BLaER1 (cell line): ENCODE data around the gene ATG7.
"Not testable (repeated sequence)": the region's sequence is repeated elsewhere in the genome, so short reads cannot be mapped to it uniquely, and the experiment has no call there.

Source experiments
- H3K27ac ChIP-seq: shearing (Covaris generic); formaldehyde crosslinking; 2 replicates; pipeline ENCODE4 v1.8.1; 2022
- H3K27me3 ChIP-seq: shearing (Covaris generic); formaldehyde crosslinking; 2 replicates; pipeline ENCODE4 v1.8.1; 2022
- H3K36me3 ChIP-seq: shearing (Covaris generic); formaldehyde crosslinking; 2 replicates; pipeline ENCODE4 v1.8.1; 2022
- H3K4me1 ChIP-seq: shearing (Covaris generic); formaldehyde crosslinking; 2 replicates; pipeline ENCODE4 v1.8.1; 2022
- H3K4me2 ChIP-seq: shearing (Covaris generic); formaldehyde crosslinking; 2 replicates; pipeline ENCODE4 v1.8.1; 2022
- H3K4me3 ChIP-seq: shearing (Covaris generic); formaldehyde crosslinking; 2 replicates; pipeline ENCODE4 v1.8.1; 2022
- H3K9ac ChIP-seq: shearing (Covaris generic); formaldehyde crosslinking; 2 replicates; pipeline ENCODE4 v1.8.1; 2022
- H3K9me3 ChIP-seq: shearing (Covaris generic); formaldehyde crosslinking; 2 replicates; pipeline ENCODE4 v1.8.1; 2022
- H4K20me1 ChIP-seq: shearing (Covaris generic); formaldehyde crosslinking; 2 replicates; pipeline ENCODE4 v1.8.1; 2022
- Cebpa-rat ChIP-seq: shearing (Covaris generic); IDR thresholded peaks from 2 replicates; pipeline ENCODE4 v1.8.1; 2022

ATG7 gene

GRCh38 chr3:11517601-11518000 is 245.4 kb downstream of the ATG7 start:
- no peaks in the 10 kb centered on the region; the same call in 1 of the 2 replicates for H3K36me3 ChIP-seq
- H3K9me3 ChIP-seq, result no peaks in the 10 kb centered on the region
- TF ChIP-seq Cebpa-rat, result no peak
- no peak overlapping the region for H3K9ac ChIP-seq
- H3K4me3 ChIP-seq, result no peak overlapping the region
- no peaks in the 10 kb centered on the region for H4K20me1 ChIP-seq
- H3K27ac ChIP-seq, result no peak overlapping the region
- H3K4me1 ChIP-seq, result peaks cover 15% of the 10 kb centered on the region
- no peak overlapping the region for H3K4me2 ChIP-seq
- H3K27me3 ChIP-seq, result no peaks in the 10 kb centered on the region

GRCh38 chr3:11521167-11521566 is 249.0 kb downstream of the ATG7 start:
- H3K27me3 ChIP-seq, result no peaks in the 10 kb centered on the region
- no peaks in the 10 kb centered on the region for H3K9me3 ChIP-seq
- no peaks in the 10 kb centered on the region for H4K20me1 ChIP-seq
- TF ChIP-seq Cebpa-rat, result no peak
- H3K27ac ChIP-seq, result no peak overlapping the region
- H3K4me3 ChIP-seq, result no peak overlapping the region
- no peaks in the 10 kb centered on the region for H3K4me1 ChIP-seq
- H3K9ac ChIP-seq, result no peak overlapping the region
- H3K36me3 ChIP-seq, result no peaks in the 10 kb centered on the region
- H3K4me2 ChIP-seq, result no peak overlapping the region

GRCh38 chr3:11522398-11522715 is 250.2 kb downstream of the ATG7 start:
- Histone ChIP-seq H3K36me3 (no peaks in the 10 kb centered on the region), H4K20me1 (no peaks in the 10 kb centered on the region), H3K9me3 (no peaks in the 10 kb centered on the region), H3K4me1 (no peaks in the 10 kb centered on the region), H3K27me3 (no peaks in the 10 kb centered on the region), H3K4me3 (no peak overlapping the region), H3K9ac (no peak overlapping the region), H3K4me2 (no peak overlapping the region), H3K27ac (no peak overlapping the region)
- TF ChIP-seq Cebpa-rat, result no peak

GRCh38 chr3:11522953-11523571 is 250.9 kb downstream of the ATG7 start:
- H3K4me1 ChIP-seq, result no peaks in the 10 kb centered on the region
- H3K9ac ChIP-seq, result no peak overlapping the region
- H3K4me2 ChIP-seq, result no peak overlapping the region
- no peaks in the 10 kb centered on the region for H3K9me3 ChIP-seq
- no peaks in the 10 kb centered on the region for H3K36me3 ChIP-seq
- H3K27me3 ChIP-seq, result no peaks in the 10 kb centered on the region
- TF ChIP-seq Cebpa-rat, result no peak
- no peak overlapping the region for H3K27ac ChIP-seq
- no peaks in the 10 kb centered on the region for H4K20me1 ChIP-seq
- no peak overlapping the region for H3K4me3 ChIP-seq

- Histone ChIP-seq H3K9ac (no peak overlapping the region), H3K36me3 (no peaks in the 10 kb centered on the region), H3K27ac (no peak overlapping the region), H3K9me3 (no peaks in the 10 kb centered on the region), H3K4me1 (no peaks in the 10 kb centered on the region), H3K27me3 (no peaks in the 10 kb centered on the region), H3K4me2 (no peak overlapping the region), H4K20me1 (no peaks in the 10 kb centered on the region), H3K4me3 (no peak overlapping the region)
- TF ChIP-seq Cebpa-rat, result no peak
Observed at GRCh38 chr3:11523572-11524101, 251.4 kb downstream of the ATG7 start.

GRCh38 chr3:11526121-11526520 is 253.9 kb downstream of the ATG7 start:
- H3K9me3 ChIP-seq, H3K27ac ChIP-seq, H3K36me3 ChIP-seq, H3K27me3 ChIP-seq, H3K9ac ChIP-seq, H3K4me1 ChIP-seq, H4K20me1 ChIP-seq, H3K4me3 ChIP-seq, H3K4me2 ChIP-seq: not testable (repeated sequence)

GRCh38 chr3:11529281-11529680 is 257.1 kb downstream of the ATG7 start:
- no peaks in the 10 kb centered on the region for H3K36me3 ChIP-seq
- H3K4me2 ChIP-seq, result no peak overlapping the region
- no peaks in the 10 kb centered on the region for H4K20me1 ChIP-seq
- no peak for TF ChIP-seq Cebpa-rat
- no peaks in the 10 kb centered on the region for H3K4me1 ChIP-seq
- no peaks in the 10 kb centered on the region for H3K27me3 ChIP-seq
- H3K27ac ChIP-seq, result no peak overlapping the region
- no peak overlapping the region for H3K9ac ChIP-seq
- H3K4me3 ChIP-seq, result no peak overlapping the region
- no peaks in the 10 kb centered on the region for H3K9me3 ChIP-seq

- Histone ChIP-seq H3K4me3 (no peak overlapping the region), H3K4me1 (no peaks in the 10 kb centered on the region), H3K4me2 (no peak overlapping the region), H3K27me3 (no peaks in the 10 kb centered on the region), H3K36me3 (no peaks in the 10 kb centered on the region), H4K20me1 (no peaks in the 10 kb centered on the region), H3K27ac (no peak overlapping the region), H3K9ac (no peak overlapping the region), H3K9me3 (no peaks in the 10 kb centered on the region)
- no peak for TF ChIP-seq Cebpa-rat
Observed at GRCh38 chr3:11530153-11530721, 258.0 kb downstream of the ATG7 start.

- Histone ChIP-seq H3K9me3 (no peaks in the 10 kb centered on the region), H3K36me3 (no peaks in the 10 kb centered on the region), H3K4me3 (no peak overlapping the region), H3K4me1 (peaks cover 11% of the 10 kb centered on the region; the same call in 1 of the 2 replicates), H3K27me3 (no peaks in the 10 kb centered on the region), H3K9ac (no peak overlapping the region), H4K20me1 (no peaks in the 10 kb centered on the region), H3K27ac (no peak overlapping the region), H3K4me2 (no peak overlapping the region)
- no peak for TF ChIP-seq Cebpa-rat
Observed at GRCh38 chr3:11532931-11533391, 260.8 kb downstream of the ATG7 start.

- Histone ChIP-seq H3K4me1 (peaks cover 11% of the 10 kb centered on the region; the same call in 1 of the 2 replicates), H4K20me1 (no peaks in the 10 kb centered on the region), H3K27ac (no peak overlapping the region), H3K9ac (no peak overlapping the region), H3K4me3 (no peak overlapping the region), H3K9me3 (no peaks in the 10 kb centered on the region), H3K36me3 (no peaks in the 10 kb centered on the region), H3K27me3 (no peaks in the 10 kb centered on the region), H3K4me2 (no peak overlapping the region)
- TF ChIP-seq Cebpa-rat, result no peak
Observed at GRCh38 chr3:11534011-11534792, 262.0 kb downstream of the ATG7 start.
